ENCODE data around the gene MGAT5.

The MGAT5 gene

DNA sequence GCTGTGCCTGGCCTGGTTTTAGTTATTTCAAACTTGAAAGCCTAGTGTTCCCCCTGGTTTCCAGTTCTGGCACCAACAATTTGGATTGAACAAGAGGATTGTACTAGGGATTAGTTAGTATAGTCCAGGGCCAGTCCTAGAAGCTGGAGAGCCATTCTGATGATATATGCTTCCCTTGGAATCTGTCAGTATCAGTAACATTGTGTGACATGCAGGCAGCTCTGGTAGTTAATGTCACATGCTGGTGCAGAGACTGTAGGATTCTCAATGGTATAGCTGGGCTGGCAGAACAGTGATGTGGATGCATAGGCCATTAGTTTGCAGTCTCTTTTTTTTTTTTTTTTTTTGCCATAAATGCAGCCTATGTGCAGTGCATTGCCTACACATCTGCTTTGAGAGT, 3.6 kb downstream of the MGAT5 start:
- DNase-seq = no peak

DNA sequence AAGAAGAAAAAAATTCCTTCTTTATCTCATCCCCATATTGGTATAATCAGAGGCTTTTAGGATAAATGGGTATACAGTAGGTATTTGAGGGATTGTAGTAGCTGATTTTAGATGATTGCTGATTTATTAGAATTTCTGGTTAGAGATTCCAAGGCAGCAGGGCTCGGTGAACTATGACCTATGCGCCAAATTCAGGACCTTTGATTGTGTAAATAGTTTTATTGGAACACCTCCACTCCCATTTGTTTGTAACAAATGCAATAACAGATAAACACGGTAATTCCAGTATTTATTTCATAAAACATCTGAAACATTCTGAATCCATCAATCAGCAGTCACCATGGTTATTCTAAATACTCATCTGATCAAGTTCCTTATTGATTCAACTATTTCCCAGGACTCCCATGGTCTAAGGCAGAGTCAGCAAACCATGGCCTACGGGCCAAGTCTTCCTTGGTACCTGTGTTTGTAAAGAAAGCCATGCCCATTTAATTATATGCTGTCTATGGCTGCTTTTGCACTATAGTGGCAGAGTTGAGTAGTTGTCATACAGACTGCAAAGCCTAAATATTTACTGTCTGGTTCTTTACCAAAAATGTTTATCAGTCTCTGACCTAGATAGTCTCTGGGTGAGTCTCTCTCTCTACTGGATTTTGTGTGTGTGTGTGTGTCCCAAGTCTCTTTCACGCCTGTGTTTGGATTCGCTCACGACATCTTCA, 4.3 kb downstream of the MGAT5 start:
- DNase-seq = no peak

DNA sequence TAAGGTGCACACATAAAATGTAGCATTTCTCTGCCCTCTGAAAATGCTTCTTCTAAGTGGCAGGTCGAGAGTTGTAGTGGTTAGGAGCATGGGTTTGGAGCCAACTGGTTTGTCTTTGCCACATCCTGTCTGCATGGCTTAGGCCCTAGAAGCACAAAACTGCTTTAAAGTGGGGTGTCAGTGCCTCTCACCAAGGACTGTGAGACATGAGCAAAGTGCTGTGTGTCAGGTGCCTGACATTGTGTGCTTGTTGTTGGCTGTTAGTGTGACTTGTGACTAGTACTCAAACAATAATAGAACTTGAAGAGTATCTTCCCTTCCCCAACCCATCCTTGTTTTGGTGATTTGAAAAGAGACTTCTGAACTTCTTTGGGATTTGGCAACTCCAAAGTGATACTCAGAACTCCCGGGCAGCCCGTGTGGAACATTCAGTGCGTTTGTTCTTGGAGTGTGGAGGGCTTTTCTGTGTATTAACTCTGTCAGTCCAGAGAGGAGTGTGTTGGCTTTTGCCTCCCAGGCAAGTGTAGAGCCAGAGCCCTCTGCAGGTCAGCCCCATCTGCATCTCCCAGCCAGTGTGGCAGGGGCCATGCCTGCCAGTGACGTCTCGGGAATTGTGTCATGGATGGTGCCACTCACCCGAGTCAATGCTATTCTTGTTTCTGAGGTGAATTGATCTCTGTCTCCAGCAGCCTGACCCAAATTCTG, 5.0 kb downstream of the MGAT5 start:
- peak in 2 of 4 experiments; percentile 20 to 29 for DNase-seq

DNA sequence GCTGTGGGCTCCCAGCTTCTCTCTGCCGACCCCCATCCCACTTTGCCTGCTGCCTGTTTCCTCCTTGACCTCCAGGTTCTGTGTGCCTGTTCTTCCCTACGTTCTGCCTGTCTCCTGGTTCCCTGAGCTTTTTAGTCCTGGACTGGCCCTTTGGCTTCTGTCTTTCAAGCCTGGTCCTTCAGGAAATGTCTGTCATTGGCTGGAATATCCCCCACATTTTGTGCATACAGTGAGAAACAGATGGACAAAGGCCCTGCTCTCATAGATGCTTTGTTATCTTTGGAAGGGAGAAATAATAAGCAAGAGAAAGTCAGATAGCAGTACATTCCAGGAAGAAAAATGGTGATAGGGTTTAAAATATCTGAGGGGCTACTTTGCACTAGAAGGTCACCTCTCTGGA, 5.7 kb downstream of the MGAT5 start:
- DNase-seq = no peak

DNA sequence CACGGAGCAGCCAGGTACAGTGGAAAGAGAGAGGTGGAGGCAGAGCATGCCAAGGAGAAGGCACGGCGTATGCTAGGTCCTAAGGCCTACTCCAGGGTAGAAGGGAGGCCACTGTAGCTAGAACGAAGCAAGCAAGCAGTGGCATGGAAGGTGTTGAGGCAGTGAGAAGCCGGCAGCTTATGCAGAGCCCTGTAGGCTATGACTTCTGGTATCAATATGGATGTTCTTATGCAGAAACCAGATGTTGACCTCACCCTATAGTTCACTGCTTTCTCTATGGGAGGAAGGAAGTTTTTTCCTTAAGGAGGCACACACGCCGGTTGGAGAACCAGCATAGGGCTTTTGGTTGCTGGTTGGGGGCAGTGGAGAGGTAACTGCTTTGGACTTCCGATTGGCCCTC, 6.1 kb downstream of the MGAT5 start:
- DNase-seq = no peak

DNA sequence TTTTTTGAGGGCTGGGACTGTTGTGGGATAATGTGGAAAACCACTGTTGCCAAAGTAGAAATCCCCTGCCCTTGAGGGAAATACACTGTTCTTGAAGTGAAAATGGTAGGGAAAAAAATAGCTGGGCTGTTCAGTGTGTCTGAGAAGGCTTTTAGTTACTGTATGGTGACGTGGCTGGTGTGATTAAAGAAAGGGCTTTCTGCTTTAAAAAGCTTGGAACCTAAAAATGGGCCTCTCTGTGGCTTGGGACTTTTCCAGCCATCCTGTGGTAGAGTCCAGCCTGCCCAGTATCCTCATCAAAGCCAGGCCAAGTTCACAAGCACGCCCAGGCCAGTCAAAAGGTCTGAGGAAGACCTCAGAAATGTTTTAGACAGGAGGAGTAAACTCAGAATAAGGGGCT, 6.8 kb downstream of the MGAT5 start:
- DNase-seq = no peak

DNA sequence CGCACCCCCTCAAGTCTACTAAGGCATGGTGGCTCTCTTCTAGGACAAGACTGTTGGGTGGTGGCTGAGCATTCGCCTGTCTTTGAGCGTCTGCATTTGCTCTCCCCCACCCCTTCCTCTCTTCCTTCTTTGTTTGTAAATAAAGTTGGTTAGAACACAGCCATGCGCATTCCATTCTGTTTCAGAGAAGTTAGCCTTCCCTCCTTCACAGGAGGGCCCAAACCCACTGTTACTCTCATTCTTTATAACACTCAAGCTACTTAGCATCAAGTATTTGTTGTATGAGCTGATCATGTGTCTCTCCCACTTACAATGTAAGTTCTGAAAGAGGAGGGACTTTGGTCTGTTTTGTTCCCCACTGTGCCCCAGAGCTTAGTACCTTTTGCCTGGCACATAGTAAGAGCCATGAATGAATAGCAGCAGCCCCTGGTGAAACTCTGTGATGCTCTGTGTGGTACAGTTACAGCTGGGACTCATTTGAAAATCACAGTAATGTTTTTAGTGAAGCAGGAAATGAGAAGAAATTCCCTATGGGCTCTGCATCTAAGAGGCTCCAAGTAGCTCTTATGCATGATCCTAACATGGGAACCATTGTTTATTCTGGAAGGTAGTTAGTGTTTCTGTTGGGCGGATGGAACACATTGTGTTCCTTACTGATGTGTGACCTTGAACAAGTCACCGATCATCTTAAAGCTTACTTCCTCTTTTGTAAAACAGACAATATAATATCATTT, 7.7 kb downstream of the MGAT5 start:
- DNase-seq = no peak

DNA sequence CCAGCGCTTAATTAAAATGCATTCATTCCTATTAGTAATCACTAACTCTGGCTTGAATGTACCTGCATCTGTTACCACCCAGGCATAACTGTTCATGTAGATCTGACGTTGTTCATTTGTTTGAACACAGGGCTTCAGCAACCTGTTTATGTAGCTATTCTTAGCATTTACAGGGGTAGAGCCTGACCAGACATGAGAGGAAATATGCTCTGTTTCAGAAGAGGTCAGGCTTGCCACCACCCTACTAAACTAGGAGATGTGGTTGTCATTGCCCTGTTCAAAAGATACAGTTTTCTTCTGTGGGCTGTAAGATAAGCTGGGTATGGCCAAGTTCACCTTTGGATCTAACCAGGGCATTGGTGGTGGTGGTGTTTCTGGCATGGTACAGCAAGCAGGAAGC, 8.8 kb downstream of the MGAT5 start:
- DNase-seq = no peak

DNA sequence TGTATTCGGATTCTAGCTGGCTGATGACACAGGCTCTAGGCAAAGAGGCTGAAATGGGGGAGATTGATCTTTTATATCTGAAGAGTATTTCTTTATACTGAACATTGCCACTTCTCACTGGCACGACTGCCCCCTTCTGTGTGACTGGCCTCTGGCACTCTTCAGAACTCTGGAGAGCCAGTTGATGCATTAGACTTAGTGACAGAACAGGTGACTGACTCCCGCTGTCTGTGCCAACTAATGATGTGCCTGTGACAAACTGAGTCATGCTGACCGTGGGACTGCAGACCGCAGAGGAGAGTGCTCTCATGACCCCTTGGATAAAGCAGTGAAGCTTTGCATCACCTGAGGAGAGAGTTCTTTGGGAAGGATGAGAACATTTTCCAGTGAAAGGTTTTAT, 14.4 kb downstream of the MGAT5 start:
- no peak for DNase-seq

DNA sequence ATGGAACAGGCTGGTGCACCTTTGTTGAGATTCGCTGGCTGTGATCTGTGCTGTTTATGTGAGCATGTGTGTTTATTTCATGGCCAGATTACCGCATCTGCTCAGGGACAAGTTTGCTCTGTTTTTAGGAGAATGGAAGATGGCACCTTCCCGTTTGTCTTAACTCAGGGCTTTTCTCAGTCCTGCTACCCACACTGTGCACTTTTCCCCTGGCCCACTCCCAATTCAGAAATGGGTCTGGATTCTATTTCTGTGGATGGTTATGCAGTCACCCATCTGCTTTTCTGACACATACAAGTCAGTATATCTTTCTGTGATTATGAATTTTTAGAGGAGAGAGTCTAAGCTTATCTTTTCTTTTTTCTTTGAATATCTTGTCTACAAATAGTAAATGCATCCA, 15.4 kb downstream of the MGAT5 start:
- no peak for DNase-seq

DNA sequence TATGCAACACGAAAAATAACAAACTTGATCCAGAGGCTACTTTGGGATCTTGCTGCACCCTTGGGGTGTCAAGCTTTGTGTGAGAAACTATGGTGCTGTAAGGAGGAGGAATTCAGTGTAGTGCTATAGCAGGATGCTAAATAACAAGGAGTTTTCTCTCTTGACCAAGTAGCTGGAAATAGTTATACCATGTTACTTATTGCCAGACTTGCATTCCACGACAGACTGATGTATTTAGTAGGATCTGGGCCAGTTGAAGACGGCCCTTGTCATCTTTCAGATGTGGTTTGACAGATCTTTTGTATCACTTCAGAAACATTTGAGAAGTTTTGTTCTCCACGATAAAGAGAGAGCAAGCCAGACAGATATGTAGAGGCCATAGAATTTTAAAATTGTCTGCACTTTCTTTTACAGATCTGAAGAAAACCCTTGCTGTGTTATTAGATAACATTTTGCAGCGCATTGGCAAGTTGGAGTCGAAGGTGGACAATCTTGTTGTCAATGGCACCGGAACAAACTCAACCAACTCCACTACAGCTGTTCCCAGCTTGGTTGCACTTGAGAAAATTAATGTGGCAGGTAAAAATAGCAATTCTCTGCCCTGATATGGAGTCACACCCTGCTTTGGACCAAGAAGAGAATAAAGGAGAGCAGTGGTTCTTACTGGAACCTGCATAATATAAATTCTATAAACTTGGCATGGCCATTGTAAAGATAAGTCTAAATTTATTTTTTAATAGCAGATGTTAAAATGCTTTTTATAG, 16.3 kb downstream of the MGAT5 start:
- no peak for DNase-seq

DNA sequence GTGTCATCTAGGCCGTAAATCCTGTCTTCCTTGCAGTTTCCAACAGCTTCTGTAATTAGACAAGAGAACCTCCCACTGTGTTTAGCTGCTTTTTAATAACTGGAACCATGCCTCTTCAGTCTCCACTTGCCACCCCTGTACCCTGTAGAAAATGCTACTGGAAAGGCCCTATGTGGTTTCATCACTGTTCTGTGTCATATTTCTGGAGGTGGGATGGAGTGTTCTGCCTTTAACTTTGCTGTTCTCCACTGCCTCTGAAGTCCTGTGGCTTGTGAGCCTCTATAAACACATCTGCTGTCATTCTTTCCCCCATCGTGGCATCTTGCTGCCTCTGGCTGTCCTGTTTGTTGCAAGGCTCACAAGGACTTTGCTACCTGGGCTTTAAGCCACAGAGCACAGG, 17.9 kb downstream of the MGAT5 start:
- DNase-seq = no peak

DNA sequence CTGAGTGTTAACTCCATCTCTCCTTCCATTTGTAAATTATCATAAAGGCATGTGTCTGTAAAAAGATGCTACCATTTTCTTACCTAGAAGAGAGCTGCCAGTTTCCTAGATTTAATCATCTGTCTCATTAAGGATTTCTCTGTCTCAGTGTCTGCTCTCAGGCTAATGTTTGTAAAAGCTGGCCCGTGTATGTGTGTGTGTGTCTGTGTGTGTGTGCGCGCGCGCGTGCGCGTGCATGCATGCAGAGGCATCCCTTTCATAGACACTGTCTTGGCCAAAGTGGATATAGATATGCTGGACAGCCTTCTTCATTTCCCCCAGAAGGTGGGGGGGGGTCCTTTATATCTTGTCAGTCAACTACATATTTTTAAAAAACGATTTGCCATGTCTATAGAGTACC, 18.9 kb downstream of the MGAT5 start:
- no peak for DNase-seq

DNA sequence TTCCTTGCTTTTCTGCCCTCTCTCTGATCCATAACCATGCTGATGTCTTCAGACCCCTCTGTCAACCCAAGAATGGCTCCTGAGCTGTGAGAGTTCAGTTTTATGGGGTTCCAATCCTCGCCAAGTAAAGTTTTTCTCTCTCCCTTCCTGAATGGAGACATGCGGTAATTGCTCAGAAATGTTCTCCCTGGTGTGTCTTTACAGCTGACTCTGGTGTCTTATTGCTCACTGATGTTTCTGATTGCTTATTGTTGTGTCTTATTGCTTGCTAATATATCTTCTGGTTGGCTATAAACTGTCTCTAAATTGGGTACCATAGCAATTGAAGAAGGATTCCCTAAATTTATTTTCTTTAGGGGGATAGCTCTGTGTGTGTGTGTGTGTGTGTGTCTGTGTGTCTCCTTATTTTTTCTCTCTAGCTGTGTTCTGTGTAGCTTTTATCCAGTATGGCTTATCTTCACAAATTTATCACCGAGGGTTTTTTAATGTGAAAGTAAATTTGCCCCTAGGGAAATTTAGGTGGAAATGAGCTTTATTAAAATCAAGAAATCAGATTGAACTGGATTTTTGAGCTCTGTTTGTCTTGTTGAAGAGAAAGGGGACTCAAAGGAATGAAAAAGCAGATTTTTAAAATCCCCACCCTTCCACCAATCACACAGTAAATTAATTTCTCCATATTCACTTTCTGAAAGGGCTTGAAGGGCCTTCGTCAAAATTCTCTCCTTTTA, 19.5 kb downstream of the MGAT5 start:
- DNase-seq = no peak

DNA sequence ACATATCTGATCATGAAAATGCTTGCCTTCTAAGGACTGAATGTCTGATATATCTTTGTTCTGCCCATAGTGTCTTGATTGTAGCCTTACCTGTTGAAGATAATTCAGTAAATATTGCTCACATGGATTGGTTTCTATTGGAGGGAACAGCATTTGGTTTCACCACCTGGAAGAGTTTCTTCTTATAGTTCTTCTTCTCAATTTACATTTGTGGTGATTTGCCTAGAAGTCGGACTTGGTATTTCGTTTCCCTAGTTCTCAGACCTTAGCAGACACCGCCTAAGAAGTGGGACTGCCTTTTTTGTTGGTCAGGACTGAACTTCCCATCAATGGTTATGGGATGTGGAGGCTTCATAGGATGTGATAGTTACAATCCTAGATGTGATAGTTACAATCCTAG, 20.2 kb downstream of the MGAT5 start:
- DNase-seq = no peak

DNA sequence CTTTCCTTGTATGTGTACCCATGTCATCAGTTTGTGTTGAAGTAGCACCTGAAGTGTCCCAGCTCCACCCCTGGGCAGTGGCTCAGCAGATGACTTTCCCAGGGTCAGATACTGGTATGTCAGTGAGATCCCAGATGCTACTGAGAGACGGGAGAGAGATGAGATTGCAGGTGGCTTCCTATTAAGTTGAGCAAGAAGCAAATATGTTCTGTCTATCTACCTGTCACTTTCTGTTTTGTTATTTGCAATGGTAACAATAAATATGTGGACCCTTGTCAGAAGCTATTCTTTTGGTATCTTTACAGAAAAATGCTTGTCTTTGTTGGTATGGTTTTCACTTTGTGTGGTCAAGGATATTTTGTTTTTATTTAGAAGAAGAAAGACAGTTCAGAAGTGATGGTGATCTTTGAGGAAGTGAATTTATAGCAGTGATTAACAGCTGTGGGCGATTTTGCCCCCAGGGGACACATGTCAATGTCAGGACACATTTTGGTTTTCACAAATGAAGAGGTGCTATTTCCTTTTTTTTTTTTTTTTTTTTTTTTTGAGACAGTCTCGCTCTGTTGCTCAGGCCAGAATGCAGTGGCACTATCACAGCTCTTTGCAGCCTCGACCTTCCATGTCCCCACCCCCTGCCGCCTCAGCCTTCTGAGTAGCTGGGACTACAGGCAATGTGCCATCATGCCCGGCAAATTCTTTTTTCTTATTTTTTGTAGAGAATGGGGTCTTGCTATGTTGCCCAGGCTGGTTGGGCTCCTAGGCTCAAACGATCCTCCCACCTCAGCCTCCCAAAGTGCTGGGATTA, 21.4 kb downstream of the MGAT5 start:
- DNase-seq = no peak

DNA sequence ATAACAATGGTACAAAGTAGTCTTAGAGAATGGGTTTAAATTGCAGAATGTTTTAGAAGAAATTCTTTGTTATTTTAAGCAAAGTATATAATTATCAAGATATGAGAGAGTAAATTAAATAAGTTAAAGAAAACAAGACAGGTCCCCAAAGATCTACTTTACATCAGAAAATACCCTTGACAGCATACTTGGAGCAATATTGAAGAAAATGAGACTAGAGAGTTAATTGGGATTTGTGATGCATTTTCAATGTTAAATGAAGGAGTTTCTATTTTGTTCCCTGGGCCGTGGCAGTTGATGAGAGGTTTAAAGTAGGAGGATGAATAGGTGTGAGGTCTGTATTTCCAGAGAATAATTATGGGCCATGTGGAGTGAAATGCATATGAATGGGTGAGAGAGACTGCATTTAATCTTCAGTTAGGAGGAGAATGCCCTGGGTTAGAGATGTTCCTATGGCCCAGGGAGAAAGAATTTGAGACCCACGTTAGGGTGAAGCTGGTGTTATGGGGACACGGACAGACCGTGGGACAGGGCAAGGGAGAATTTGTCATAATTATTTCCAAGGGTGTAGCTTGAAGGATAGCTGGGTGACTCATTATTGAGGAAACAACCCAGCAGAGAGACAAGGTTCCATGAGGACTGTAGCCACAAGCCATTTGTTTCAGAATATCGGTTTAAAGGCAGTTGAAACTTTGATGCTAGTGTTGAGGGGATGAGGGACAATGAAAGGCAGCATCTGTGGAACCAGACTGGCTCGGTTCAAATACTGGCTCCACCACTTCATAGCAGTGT, 22.7 kb downstream of the MGAT5 start:
- DNase-seq = no peak

DNA sequence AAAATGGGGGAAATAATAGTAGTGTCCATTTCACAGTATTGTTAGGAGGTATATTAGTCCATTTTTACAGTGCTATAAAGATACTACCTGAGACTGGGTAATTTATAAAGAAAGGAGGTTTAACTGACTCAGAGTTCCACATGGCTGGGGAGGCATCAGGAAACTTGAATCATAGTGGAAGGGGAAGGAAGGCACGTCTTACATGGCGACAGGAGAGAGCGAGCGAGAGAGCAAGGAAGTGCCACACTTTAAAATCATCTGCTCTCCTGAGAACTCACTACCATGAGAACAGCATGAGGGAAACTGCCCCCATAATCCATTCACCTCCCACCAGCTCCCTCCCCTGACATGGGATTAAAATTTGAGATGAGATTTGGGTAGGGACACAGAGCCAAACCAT, 23.4 kb downstream of the MGAT5 start:
- DNase-seq = no peak

DNA sequence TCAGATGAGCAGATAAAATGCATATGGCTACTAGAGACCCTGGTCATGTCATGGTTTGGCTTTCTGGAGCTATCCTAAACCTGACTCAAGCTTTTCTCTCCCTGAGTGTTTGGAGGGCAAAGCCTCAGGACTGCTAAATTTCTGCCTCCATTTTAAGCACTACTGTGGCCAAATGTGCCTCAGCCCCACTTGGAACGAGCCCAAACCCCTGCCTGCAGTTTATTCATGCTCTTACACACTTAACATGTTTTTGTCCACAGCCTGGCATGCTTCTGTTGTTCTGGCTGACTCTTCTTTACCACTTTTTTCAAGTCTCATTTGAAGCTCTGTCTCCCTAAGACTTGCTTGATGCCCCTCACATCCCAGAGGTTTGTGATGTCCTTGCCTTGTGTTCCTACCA, 24.7 kb downstream of the MGAT5 start:
- no peak for DNase-seq

DNA sequence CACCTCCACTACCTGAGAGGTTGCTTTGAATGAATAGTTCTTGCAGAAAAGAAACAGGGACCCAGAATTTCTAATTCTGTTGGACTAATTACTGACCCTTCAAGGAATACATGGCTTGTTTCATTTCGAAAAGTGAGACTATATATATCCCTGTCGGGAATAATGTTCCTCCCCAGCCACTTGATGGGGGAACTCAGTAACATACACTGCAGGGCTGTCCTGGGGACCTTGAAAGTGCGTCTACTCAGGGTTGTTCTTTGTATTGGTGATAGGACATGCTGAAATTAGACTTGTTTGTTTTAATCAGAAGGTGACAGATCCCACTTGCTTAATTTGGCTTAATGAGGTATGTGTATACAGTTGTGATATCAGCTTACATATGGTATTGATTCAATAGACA, 25.5 kb downstream of the MGAT5 start:
- DNase-seq = no peak

DNA sequence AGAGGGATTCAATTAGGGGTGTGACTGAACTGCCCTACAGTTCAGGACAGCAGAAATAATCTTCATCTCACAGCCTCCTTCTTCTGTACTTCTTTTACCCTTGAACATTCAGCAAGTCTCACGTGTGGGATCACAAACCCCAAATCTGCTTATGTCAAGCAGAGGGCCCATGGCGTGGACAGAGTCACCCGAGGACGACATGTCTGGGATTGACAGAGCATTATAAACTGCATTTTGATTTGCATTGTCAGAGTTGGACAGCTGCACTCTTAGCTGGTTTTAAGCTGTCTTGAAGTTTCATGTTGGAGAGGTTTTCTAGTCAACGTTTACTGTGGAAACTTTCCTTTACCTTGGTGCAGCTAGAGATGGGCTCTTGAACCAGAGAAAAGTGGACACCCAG, 26.4 kb downstream of the MGAT5 start:
- DNase-seq = no peak

Measured in activated CD4-positive, CD25-positive, alpha-beta regulatory T cell (primary cell).